HCT116 (cell line): ENCODE data around the gene COLEC11. TPM values are rescaled to one million over a fixed set of nuclear protein-coding genes. Genes with fewer than 3 reads are reported as not detected.
"Not testable (repeated sequence)": the region's sequence is repeated elsewhere in the genome, so short reads cannot be mapped to it uniquely, and the experiment has no call there.

Experiments used
- ATAC-seq: fragments of 200-7000 bp; cut with Tn5 transposase; 2 replicates; pipeline ENCODE4 v1.9.1; 2020; ENCODE audit warnings: mild to moderate bottlenecking, moderate library complexity
- BruUV-seq: library from RNA; stranded (reverse); fragments of 400-500 nt; replicated peaks from 2 replicates; lab custom pipeline; 2021; lab: Mats Ljungman, UMichigan
- CTCF ChIA-PET: fragments of 300-600 bp; sonication (Branson Sonifier 250); formaldehyde crosslinking; loops from one replicate; lab custom pipeline; 2021; ENCODE audit warnings: antibody characterized with exemption; lab: Charles Lee
- POLR2A ChIA-PET: fragments of 300-600, 350-600 bp; sonication (Branson Sonifier 250); formaldehyde crosslinking; loops from one replicate; lab custom pipeline; 2021; ENCODE audit warnings: antibody characterized with exemption; lab: Charles Lee
- RAD21 ChIA-PET, 2 experiments: fragments of 300-600 bp; sonication (Branson Sonifier 250); formaldehyde crosslinking; loops; one replicate each; lab custom pipeline; 2023; ENCODE audit warnings: low total read pairs in 2 of 2; ENCODE audit not compliant: uncharacterized antibody in 2 of 2, unreplicated experiment in 2 of 2, low non-redundant PET in 1 of 2; lab: Charles Lee
- DNase-seq: peaks from one replicate; pipeline ENCODE4 v3.0.0-alpha.2; 2010; ENCODE audit warnings: low read depth, low spot score
- H2AFZ ChIP-seq: fragments of 200-600 bp; shearing (Covaris generic), sonication (generic); 2 replicates; pipeline ENCODE4 v1.6.1; 2017; ENCODE audit warnings: low read depth, mixed run types, mixed read lengths, antibody characterized with exemption, low read length; ENCODE audit not compliant: poor library complexity, severe bottlenecking
- H3K27ac ChIP-seq: 2 replicates; pipeline ENCODE4 v1.5.1; 2012; ENCODE audit warnings: low read depth, low read length
- H3K27me3 ChIP-seq: fragments of 200-600 bp; sonication (generic); 2 replicates; pipeline ENCODE4 v1.6.1; 2016; ENCODE audit warnings: mixed run types, low read length, mixed read lengths; ENCODE audit not compliant: insufficient read depth
- H3K36me3 ChIP-seq, 2 experiments: fragments of 200-500 bp in 1 of 2; fragments of 200-600 bp in 1 of 2; sonication (Bioruptor generic) in 1 of 2; sonication (generic) in 1 of 2; 2 replicates each; pipeline versions ENCODE4 v1.5.1 to v1.6.1; 2014 to 2016; ENCODE audit warnings: low read length in 2 of 2, inconsistent platforms in 1 of 2, mixed read lengths in 1 of 2, mixed run types in 1 of 2; ENCODE audit not compliant: insufficient read depth in 2 of 2, control insufficient read depth in 1 of 2
- H3K4me1 ChIP-seq, 2 experiments: fragments of 200-600 bp in 1 of 2; sonication (generic) in 1 of 2; 2 replicates each; pipeline versions ENCODE4 v1.5.1 to v1.6.1; 2012 to 2017; ENCODE audit warnings: low read length in 2 of 2, inconsistent platforms in 1 of 2, mild to moderate bottlenecking in 1 of 2, mixed read lengths in 1 of 2, mixed run types in 1 of 2, moderate library complexity in 1 of 2; ENCODE audit not compliant: insufficient read depth in 2 of 2, control insufficient read depth in 1 of 2
- H3K4me2 ChIP-seq: fragments of 200-600 bp; sonication (generic); 2 replicates; pipeline ENCODE4 v1.6.1; 2017; ENCODE audit warnings: mixed run types, low read length, mixed read lengths
- H3K4me3 ChIP-seq, 2 experiments: fragments of 200-600 bp in 1 of 2; sonication (generic) in 1 of 2; replicated peaks in 1 of 2; 2 replicates each; pipeline ENCODE4 v1.5.1; 2011 to 2016; ENCODE audit warnings: low read length in 2 of 2, control low read depth in 1 of 2, low read depth in 1 of 2, mild to moderate bottlenecking in 1 of 2, mixed read lengths in 1 of 2, mixed run types in 1 of 2
- H3K79me2 ChIP-seq: fragments of 200-600 bp; sonication (generic); 2 replicates; pipeline ENCODE4 v1.6.1; 2017; ENCODE audit warnings: mild to moderate bottlenecking, mixed run types, low read length, moderate library complexity, mixed read lengths; ENCODE audit not compliant: insufficient read depth
- H3K9ac ChIP-seq: fragments of 200-600 bp; sonication (generic); 2 replicates; pipeline ENCODE4 v1.6.1; 2016; ENCODE audit warnings: low read length, mixed read lengths
- H3K9me2 ChIP-seq: fragments of 200-600 bp; sonication (generic), shearing (Covaris generic); 2 replicates; pipeline ENCODE4 v1.6.1; 2017; ENCODE audit warnings: mixed run types, mild to moderate bottlenecking, moderate library complexity; ENCODE audit not compliant: insufficient read depth
- H3K9me3 ChIP-seq, 2 experiments: fragments of 200-500 bp in 1 of 2; fragments of 200-600 bp in 1 of 2; sonication (Bioruptor generic) in 1 of 2; sonication (generic) in 1 of 2; 2 replicates each; pipeline ENCODE4 v1.6.1; 2014 to 2017; ENCODE audit warnings: low read length in 2 of 2, mixed read lengths in 2 of 2, inconsistent platforms in 1 of 2, low read depth in 1 of 2, mild to moderate bottlenecking in 1 of 2, mixed run types in 1 of 2, moderate library complexity in 1 of 2; ENCODE audit not compliant: control insufficient read depth in 1 of 2, insufficient read depth in 1 of 2
- H4K20me1 ChIP-seq: fragments of 200-600 bp; sonication (generic), shearing (Covaris generic); 2 replicates; pipeline ENCODE4 v1.6.1; 2017; ENCODE audit warnings: mixed run types, mild to moderate bottlenecking, moderate library complexity; ENCODE audit not compliant: insufficient read depth
- CBX3 ChIP-seq: IDR thresholded peaks from 2 replicates; pipeline ENCODE4 v1.6.1; 2012; ENCODE audit warnings: low read depth
- EGR1 ChIP-seq: IDR thresholded peaks from 2 replicates; pipeline ENCODE4 v1.6.1; 2012; ENCODE audit warnings: low read depth
- EZH2phosphoT487 ChIP-seq: fragments of 200-600 bp; IDR thresholded peaks from 2 replicates; pipeline ENCODE4 v1.6.1; 2018; ENCODE audit warnings: antibody characterized with exemption, borderline replicate concordance
- FOSL1 ChIP-seq: IDR thresholded peaks from 2 replicates; pipeline ENCODE4 v1.6.1; 2012; ENCODE audit warnings: low read depth
- JUND ChIP-seq: IDR thresholded peaks from 2 replicates; pipeline ENCODE4 v1.6.1; 2012
- MAX ChIP-seq: IDR thresholded peaks from 2 replicates; pipeline ENCODE4 v1.6.1; 2012
- POLR2A ChIP-seq: IDR thresholded peaks from 2 replicates; pipeline ENCODE4 v1.7.0; 2011; ENCODE audit warnings: borderline replicate concordance; ENCODE audit not compliant: insufficient read depth, insufficient read length; ENCODE audit errors: extremely low read depth
- SIN3A ChIP-seq: IDR thresholded peaks from 2 replicates; pipeline ENCODE4 v1.6.1; 2012; ENCODE audit warnings: low read depth
- SP1 ChIP-seq: IDR thresholded peaks from 2 replicates; pipeline ENCODE4 v1.6.1; 2012; ENCODE audit warnings: low read depth
- YY1 ChIP-seq: IDR thresholded peaks from 2 replicates; pipeline ENCODE4 v1.6.1; 2011; ENCODE audit warnings: low read length, low read depth, moderate library complexity, mild to moderate bottlenecking; ENCODE audit not compliant: insufficient replicate concordance; ENCODE audit errors: extremely low read depth
- ZFX ChIP-seq: fragments of 450-650 bp; IDR thresholded peaks from 2 replicates; pipeline ENCODE4 v1.6.1; 2017
- ZNF274 ChIP-seq: fragments of 200-500 bp; sonication (Bioruptor generic); IDR thresholded peaks from 2 replicates; pipeline ENCODE4 v1.6.1; 2014; ENCODE audit warnings: mild to moderate bottlenecking, low read depth, low read length, inconsistent platforms
- intact Hi-C: fragments of 100-400 bp; cut with micrococcal nuclease; formaldehyde crosslinking; loops from 2 replicates; pipeline ENCODE4 v1.10.0; 2022
- total RNA-seq: library from RNA; stranded (reverse); gene quantifications from one replicate; pipeline ENCODE4 v1.2.1, GENCODE V29; 2021; ENCODE audit not compliant: unreplicated experiment
- TF ChIP-seq, protein P1 (sequence below): IDR thresholded peaks from 2 replicates; pipeline ENCODE4 v1.6.1; 2012; ENCODE audit warnings: low read depth
- TF ChIP-seq, protein P2 (sequence below): IDR thresholded peaks from 2 replicates; pipeline ENCODE4 v1.6.1; 2011; ENCODE audit warnings: mild to moderate bottlenecking, low read length, moderate library complexity; ENCODE audit not compliant: insufficient replicate concordance; ENCODE audit errors: extremely low read depth

COLEC11 gene
- total RNA-seq, 1 experiment from 2014 or later = 0.15 TPM

GRCh38 chr2:3609279-3609673 lies 14.4 kb downstream of the COLEC11 start:
- intact Hi-C loops, H3K9ac ChIP-seq, H3K9me2 ChIP-seq, DNase-seq, ATAC-seq, BruUV-seq, H3K9me3 ChIP-seq, POLR2A ChIA-PET, RAD21 ChIA-PET, H3K79me2 ChIP-seq, H2AFZ ChIP-seq, H3K4me3 ChIP-seq, H4K20me1 ChIP-seq, H3K27ac ChIP-seq, CTCF ChIA-PET, H3K4me2 ChIP-seq, H3K36me3 ChIP-seq, H3K27me3 ChIP-seq: not testable (repeated sequence)
- H3K4me1 ChIP-seq = peaks cover 12 to 18% of the 10 kb centered on the region in 2 experiments

- Histone ChIP-seq H3K27me3 (no peaks in the 10 kb centered on the region), H3K27ac (no peak overlapping the region), H3K4me1 (peaks cover 5 to 8% of the 10 kb centered on the region in 2 experiments), H4K20me1 (no peaks in the 10 kb centered on the region), H3K36me3 (no peaks in the 10 kb centered on the region), H3K9me3 (0 out of 4 replicates have a peak, but pooled peaks cover 0 to 3% of the 10 kb centered on the region in 2 experiments), H3K79me2 (no peaks in the 10 kb centered on the region), H3K4me3 (no peak overlapping the region), H3K9ac (no peak overlapping the region), H3K9me2 (no peaks in the 10 kb centered on the region), H2AFZ (no peak overlapping the region), H3K4me2 (no peak overlapping the region)
- no peak for ATAC-seq
- DNase-seq = no peak
- intact Hi-C loops = no loop called here
- no TSS peak for BruUV-seq
- POLR2A ChIA-PET = no interaction called here
- CTCF ChIA-PET = no interaction called here
- RAD21 ChIA-PET = no interaction called here
- TF ChIP-seq EZH2phosphoT487 (no peak), ZFX (no peak), YY1 (no peak), EGR1 (no peak), ZNF274 (no peak), MAX (no peak), POLR2A (no peak), FOSL1 (no peak), SIN3A (no peak), JUND (no peak), CBX3 (no peak), SP1 (no peak)
- TF ChIP-seq, protein P1, sequence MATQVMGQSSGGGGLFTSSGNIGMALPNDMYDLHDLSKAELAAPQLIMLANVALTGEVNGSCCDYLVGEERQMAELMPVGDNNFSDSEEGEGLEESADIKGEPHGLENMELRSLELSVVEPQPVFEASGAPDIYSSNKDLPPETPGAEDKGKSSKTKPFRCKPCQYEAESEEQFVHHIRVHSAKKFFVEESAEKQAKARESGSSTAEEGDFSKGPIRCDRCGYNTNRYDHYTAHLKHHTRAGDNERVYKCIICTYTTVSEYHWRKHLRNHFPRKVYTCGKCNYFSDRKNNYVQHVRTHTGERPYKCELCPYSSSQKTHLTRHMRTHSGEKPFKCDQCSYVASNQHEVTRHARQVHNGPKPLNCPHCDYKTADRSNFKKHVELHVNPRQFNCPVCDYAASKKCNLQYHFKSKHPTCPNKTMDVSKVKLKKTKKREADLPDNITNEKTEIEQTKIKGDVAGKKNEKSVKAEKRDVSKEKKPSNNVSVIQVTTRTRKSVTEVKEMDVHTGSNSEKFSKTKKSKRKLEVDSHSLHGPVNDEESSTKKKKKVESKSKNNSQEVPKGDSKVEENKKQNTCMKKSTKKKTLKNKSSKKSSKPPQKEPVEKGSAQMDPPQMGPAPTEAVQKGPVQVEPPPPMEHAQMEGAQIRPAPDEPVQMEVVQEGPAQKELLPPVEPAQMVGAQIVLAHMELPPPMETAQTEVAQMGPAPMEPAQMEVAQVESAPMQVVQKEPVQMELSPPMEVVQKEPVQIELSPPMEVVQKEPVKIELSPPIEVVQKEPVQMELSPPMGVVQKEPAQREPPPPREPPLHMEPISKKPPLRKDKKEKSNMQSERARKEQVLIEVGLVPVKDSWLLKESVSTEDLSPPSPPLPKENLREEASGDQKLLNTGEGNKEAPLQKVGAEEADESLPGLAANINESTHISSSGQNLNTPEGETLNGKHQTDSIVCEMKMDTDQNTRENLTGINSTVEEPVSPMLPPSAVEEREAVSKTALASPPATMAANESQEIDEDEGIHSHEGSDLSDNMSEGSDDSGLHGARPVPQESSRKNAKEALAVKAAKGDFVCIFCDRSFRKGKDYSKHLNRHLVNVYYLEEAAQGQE = no peak
- TF ChIP-seq, protein P2, sequence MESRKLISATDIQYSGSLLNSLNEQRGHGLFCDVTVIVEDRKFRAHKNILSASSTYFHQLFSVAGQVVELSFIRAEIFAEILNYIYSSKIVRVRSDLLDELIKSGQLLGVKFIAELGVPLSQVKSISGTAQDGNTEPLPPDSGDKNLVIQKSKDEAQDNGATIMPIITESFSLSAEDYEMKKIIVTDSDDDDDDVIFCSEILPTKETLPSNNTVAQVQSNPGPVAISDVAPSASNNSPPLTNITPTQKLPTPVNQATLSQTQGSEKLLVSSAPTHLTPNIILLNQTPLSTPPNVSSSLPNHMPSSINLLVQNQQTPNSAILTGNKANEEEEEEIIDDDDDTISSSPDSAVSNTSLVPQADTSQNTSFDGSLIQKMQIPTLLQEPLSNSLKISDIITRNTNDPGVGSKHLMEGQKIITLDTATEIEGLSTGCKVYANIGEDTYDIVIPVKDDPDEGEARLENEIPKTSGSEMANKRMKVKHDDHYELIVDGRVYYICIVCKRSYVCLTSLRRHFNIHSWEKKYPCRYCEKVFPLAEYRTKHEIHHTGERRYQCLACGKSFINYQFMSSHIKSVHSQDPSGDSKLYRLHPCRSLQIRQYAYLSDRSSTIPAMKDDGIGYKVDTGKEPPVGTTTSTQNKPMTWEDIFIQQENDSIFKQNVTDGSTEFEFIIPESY = no peak
These were observed 15.5 kb downstream of the COLEC11 start for GRCh38 chr2:3610415-3610814.
